ENCODE measurements around the gene FEM1A. TPM values are rescaled to one million over a fixed set of nuclear protein-coding genes. Genes with fewer than 3 reads are reported as not detected.
A peak's percentile ranks its signal among the peaks of the same experiment; 100 is the strongest.
"Not testable (repeated sequence)": the region's sequence is repeated elsewhere in the genome, so short reads cannot be mapped to it uniquely, and the experiment has no call there.

The FEM1A gene
- total RNA-seq, 1 donor from 2014 or later = 47.0 TPM

GRCh38 chr19:4803736-4804695 is 12.5 kb downstream of the FEM1A start:
- intact Hi-C loops (cut with DNase I) = loop anchor here (1.0 kb wide), 1 partner anchor 72 kb away; no protein-coding TSS in a partner anchor
- peak; percentile 62 for ATAC-seq
- DNase-seq (ENCODE audit: missing footprints) = peak; percentile 83

- ATAC-seq; DNase-seq (ENCODE audit: missing footprints); intact Hi-C loops (cut with DNase I): not testable (repeated sequence)
Observed at GRCh38 chr19:4805140-4805539, 13.6 kb downstream of the FEM1A start.

GRCh38 chr19:4806384-4806783 is 14.8 kb downstream of the FEM1A start:
- no peak for ATAC-seq
- no peak for DNase-seq (ENCODE audit: missing footprints)
- intact Hi-C loops (cut with DNase I) = no loop called here

- DNase-seq (ENCODE audit: missing footprints) (no peak), ATAC-seq (no peak)
- intact Hi-C loops (cut with DNase I) = no loop called here
Observed at GRCh38 chr19:4807188-4807587, 15.7 kb downstream of the FEM1A start.

GRCh38 chr19:4811328-4812131 is 20.0 kb downstream of the FEM1A start:
- peak; percentile 45 for ATAC-seq
- peak; percentile 91 for DNase-seq (ENCODE audit: missing footprints)
- intact Hi-C loops (cut with DNase I) = loop anchor here (1.0 kb wide), 1 partner anchor 220 kb away; no protein-coding TSS in a partner anchor

GRCh38 chr19:4814625-4815425 is 23.3 kb downstream of the FEM1A start:
- intact Hi-C loops (cut with DNase I) = no loop called here
- no peak for DNase-seq (ENCODE audit: missing footprints)

GRCh38 chr19:4815426-4816201 is 24.1 kb downstream of the FEM1A start:
- intact Hi-C loops (cut with DNase I) = no loop called here
- DNase-seq (ENCODE audit: missing footprints) (peak; percentile 91), ATAC-seq (peak; percentile 94)

More at GRCh38 chr19:4814625-4815425, 23.3 kb downstream of the FEM1A start:
- ATAC-seq = no peak

GRCh38 chr19:4816202-4816949 is 24.8 kb downstream of the FEM1A start:
- intact Hi-C loops (cut with DNase I) = no loop called here
- DNase-seq (ENCODE audit: missing footprints) (no peak), ATAC-seq (peak; percentile 4)

- ATAC-seq (no peak), DNase-seq (ENCODE audit: missing footprints) (no peak)
- intact Hi-C loops (cut with DNase I) = no loop called here
Observed at GRCh38 chr19:4816950-4817278, 25.4 kb downstream of the FEM1A start.

- DNase-seq (ENCODE audit: missing footprints) = no peak
- intact Hi-C loops (cut with DNase I) = no loop called here
Observed at GRCh38 chr19:4817467-4818277, 26.1 kb downstream of the FEM1A start.

GRCh38 chr19:4821265-4821664 is 29.7 kb downstream of the FEM1A start:
- no peak for ATAC-seq
- intact Hi-C loops (cut with DNase I) = no loop called here
- no peak for DNase-seq (ENCODE audit: missing footprints)

More at GRCh38 chr19:4817467-4818277, 26.1 kb downstream of the FEM1A start:
- ATAC-seq = no peak

- DNase-seq (ENCODE audit: missing footprints); ATAC-seq; intact Hi-C loops (cut with DNase I): not testable (repeated sequence)
Observed at GRCh38 chr19:4822354-4822753, 30.8 kb downstream of the FEM1A start.

GRCh38 chr19:4823577-4823976 is 32.0 kb downstream of the FEM1A start:
- no peak for ATAC-seq
- intact Hi-C loops (cut with DNase I) = no loop called here

GRCh38 chr19:4829001-4829712 is 37.6 kb downstream of the FEM1A start:
- DNase-seq (ENCODE audit: missing footprints) (peak; percentile 65), ATAC-seq (no peak)
- intact Hi-C loops (cut with DNase I) = no loop called here

More at GRCh38 chr19:4823577-4823976, 32.0 kb downstream of the FEM1A start:
- DNase-seq (ENCODE audit: missing footprints) = peak; percentile 0

GRCh38 chr19:4830332-4830731 is 38.8 kb downstream of the FEM1A start:
- intact Hi-C loops (cut with DNase I) = no loop called here
- DNase-seq (ENCODE audit: missing footprints) = peak; percentile 5

GRCh38 chr19:4830768-4831265 is 39.3 kb downstream of the FEM1A start:
- intact Hi-C loops (cut with DNase I) = no loop called here
- ATAC-seq (peak; percentile 11), DNase-seq (ENCODE audit: missing footprints) (no peak)

More at GRCh38 chr19:4830332-4830731, 38.8 kb downstream of the FEM1A start:
- ATAC-seq = no peak
